Activated T-cell treated with anti-CD3 and anti-CD28 coated beads for 4 hours (primary cell): ENCODE results near the gene ISCU.

Source experiments
- DNase-seq: peaks from one replicate; pipeline ENCODE4 v3.0.0-alpha.2; 2020

ISCU gene

GRCh38 chr12:108562348-108563135, at the start of gene ISCU:
Gene ISCU, plus strand, starts transcription at chr12:108562596. Its CDS starts 27 bp downstream, at chr12:108562623.
- peak; percentile 99 for DNase-seq

- DNase-seq = no peak
Measured at GRCh38 chr12:108514468-108514972, 47.9 kb upstream of the ISCU start.

GRCh38 chr12:108514973-108515814, 47.2 kb upstream of the ISCU start, which contains the start of gene FICD:
Gene FICD, plus strand, starts transcription at chr12:108515277. Its CDS starts 1,696 bp downstream, at chr12:108516973.
- peak; percentile 98 for DNase-seq

- no peak for DNase-seq
Measured at GRCh38 chr12:108515916-108516315, 46.5 kb upstream of the ISCU start.

- no peak for DNase-seq
Measured at GRCh38 chr12:108516511-108517275, 45.7 kb upstream of the ISCU start.

GRCh38 chr12:108517288-108518100, 44.9 kb upstream of the ISCU start:
- no peak for DNase-seq

- no peak for DNase-seq
Measured at GRCh38 chr12:108518101-108518715, 44.2 kb upstream of the ISCU start.

- DNase-seq = no peak
Measured at GRCh38 chr12:108518716-108519496, 43.5 kb upstream of the ISCU start.

- DNase-seq = no peak
Measured at GRCh38 chr12:108519558-108519957, 42.8 kb upstream of the ISCU start.

GRCh38 chr12:108523365-108523764, 39.0 kb upstream of the ISCU start:
- no peak for DNase-seq

GRCh38 chr12:108525681-108526080, 36.7 kb upstream of the ISCU start:
- no peak for DNase-seq

GRCh38 chr12:108526482-108527165, 35.8 kb upstream of the ISCU start:
- DNase-seq = no peak

GRCh38 chr12:108527166-108527496, 35.3 kb upstream of the ISCU start:
- DNase-seq = no peak

- no peak for DNase-seq
Measured at GRCh38 chr12:108530161-108530560, 32.2 kb upstream of the ISCU start.

- no peak for DNase-seq
Measured at GRCh38 chr12:108531929-108532848, 30.2 kb upstream of the ISCU start.

GRCh38 chr12:108538146-108538545, 24.2 kb upstream of the ISCU start:
- no peak for DNase-seq

- no peak for DNase-seq
Measured at GRCh38 chr12:108538616-108539195, 23.7 kb upstream of the ISCU start.

- DNase-seq = no peak
Measured at GRCh38 chr12:108542320-108542719, 20.1 kb upstream of the ISCU start.

GRCh38 chr12:108543652-108544051, 18.7 kb upstream of the ISCU start:
- DNase-seq = no peak
